A673 (cell line): ENCODE results near the gene ZNF668.

Experiments used
- EZH2 ChIP-seq: fragments of 200-600 bp; sonication (generic); IDR thresholded peaks from 2 replicates; pipeline ENCODE4 v1.6.1; 2017; ENCODE audit warnings: borderline replicate concordance, low read depth, mild to moderate bottlenecking, mixed read lengths, antibody characterized with exemption, low read length; ENCODE audit not compliant: poor library complexity, severe bottlenecking
- TF ChIP-seq, protein P1 (sequence below): fragments of 300-800, 200-600 bp; sonication (generic); conservative IDR thresholded peaks from 2 replicates; pipeline ENCODE4 v1.5.1; 2017; ENCODE audit warnings: low read depth, mild to moderate bottlenecking, antibody characterized with exemption, low read length, moderate library complexity, mixed read lengths

GRCh38 chr16:31080035-31080629 lies 6.1 kb upstream of the ZNF668 start:
- TF ChIP-seq, protein P1, sequence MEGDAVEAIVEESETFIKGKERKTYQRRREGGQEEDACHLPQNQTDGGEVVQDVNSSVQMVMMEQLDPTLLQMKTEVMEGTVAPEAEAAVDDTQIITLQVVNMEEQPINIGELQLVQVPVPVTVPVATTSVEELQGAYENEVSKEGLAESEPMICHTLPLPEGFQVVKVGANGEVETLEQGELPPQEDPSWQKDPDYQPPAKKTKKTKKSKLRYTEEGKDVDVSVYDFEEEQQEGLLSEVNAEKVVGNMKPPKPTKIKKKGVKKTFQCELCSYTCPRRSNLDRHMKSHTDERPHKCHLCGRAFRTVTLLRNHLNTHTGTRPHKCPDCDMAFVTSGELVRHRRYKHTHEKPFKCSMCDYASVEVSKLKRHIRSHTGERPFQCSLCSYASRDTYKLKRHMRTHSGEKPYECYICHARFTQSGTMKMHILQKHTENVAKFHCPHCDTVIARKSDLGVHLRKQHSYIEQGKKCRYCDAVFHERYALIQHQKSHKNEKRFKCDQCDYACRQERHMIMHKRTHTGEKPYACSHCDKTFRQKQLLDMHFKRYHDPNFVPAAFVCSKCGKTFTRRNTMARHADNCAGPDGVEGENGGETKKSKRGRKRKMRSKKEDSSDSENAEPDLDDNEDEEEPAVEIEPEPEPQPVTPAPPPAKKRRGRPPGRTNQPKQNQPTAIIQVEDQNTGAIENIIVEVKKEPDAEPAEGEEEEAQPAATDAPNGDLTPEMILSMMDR, result no peak
- no peak for TF ChIP-seq EZH2
